ENCODE data around the gene TMEM59.
"Not testable (repeated sequence)": the region's sequence is repeated elsewhere in the genome, so short reads cannot be mapped to it uniquely, and the experiment has no call there.

The TMEM59 gene

DNA sequence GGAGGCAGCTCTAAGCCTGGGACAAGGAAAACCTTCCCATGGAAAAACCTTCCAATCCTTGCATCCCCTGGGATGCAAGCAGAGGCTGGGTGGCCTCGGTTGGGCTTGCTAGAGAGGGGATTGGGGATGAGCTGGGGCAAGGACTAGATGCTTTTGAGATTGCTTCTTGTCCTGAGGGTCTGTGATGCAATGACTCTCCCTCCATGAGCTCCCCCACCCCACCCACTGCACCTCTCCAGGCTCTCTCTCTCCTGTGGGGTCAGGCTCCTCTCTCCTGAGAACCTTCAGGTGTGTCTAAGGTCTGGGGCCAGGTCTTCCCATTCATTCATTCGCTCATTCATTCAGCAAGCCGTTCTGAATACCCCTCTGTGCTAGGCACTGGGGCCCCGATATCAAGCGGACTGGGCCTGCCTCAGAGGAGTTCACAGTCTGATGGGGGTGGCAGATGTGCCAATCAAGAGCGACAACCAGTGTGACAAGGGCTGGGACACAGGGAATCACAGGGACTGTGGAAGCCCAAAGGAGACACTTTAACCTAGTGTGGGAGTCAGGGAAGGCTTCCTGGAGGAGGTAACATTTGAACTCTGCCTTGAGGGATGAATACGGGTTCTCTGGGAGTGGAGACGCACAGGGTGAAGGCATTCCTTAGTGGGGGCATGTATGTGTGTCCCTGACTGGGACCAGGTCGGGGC, 41.5 kb downstream of the TMEM59 start:
- DNase-seq: no peak

DNA sequence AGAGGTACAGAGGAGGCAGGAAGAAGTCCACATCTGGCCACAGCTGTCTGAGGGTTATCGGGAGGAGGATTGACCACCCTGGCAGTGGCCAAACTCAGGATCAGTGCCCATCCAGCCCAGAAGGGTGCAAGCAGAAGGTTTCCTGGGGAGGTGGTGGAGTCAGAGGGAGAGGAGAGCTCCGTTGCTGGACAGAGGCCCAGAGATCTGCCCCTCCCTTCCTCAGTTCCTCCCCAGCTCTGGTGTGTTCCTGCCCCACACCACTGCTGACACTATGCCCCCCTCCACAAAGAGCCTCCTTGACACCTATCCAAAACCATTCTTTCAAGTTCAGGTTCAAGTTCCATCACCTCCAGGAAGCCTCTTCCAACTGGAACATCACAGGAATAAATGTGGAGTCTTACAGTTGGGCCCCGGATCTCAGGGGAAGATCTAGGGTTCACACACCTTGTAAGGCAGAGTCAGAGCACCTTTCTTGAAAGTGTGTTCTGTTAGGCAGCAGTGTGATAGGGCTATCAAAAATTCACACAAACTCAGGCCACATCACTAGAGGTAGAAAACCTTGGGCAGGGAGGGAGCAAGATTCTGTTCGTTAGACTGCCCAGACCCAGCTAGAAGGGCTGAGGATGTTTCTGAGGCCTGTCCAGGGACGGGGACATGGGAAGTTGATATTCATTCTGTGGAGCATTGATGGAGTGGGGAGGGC, 42.4 kb downstream of the TMEM59 start:
- DNase-seq: no peak

DNA sequence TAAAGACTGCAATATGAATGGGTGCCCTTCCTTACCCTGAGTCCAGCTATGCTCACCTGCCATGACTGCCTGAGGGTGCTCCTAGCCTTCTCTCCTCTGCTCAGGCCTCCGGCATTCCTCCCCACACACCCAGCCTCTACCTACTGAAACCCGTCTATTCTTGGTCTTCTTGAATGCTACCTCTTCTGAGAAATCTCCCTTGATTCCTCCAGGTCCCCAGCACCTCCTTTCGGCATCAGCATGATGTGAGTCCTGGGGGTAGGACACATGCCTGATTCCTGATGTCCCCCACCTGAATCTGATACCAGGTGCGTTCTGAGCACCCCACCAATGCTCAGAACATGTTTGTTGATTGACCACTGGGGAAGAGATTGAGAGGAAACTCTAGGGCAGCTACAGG, 43.6 kb downstream of the TMEM59 start:
- no peak for DNase-seq

DNA sequence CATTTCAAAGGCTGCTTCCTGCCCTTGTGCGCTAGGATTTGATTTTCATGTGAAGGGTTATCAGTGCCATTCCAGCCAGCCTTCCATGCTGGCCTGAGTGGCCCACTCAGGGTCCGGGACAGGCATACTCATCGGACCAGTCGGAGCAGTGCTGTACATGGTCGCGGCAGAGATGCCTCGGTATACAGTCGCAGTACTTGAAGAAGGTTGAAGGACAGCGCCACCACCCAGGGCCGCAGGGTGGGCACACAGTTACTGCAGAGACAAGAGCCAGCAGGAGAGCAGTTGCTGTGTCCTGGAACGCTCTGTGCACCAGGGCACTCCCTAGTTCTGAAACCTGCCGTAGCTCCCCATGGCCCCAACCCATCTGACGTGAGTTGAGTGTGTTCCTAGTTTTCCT, 44.1 kb downstream of the TMEM59 start:
- DNase-seq: no peak

DNA sequence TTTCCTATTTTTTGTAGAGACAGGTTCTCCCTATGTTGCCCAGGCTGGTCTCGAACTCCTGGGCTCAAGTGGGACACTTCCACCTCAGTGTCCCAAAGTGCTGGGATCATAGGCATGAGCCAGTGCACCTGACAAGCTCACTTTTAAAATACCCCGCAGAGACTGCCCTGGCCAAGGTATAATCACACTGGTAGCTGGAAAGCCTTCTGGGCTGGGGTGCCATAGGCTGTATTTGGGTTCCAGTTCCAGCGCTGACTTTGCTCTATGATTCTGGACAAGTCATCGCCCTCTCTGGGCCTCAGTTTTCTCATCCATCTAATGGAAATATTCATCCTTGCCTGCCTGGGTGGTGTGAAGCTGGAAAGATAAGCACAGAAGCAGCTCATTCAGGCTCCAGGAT, 45.4 kb downstream of the TMEM59 start:
- no peak for DNase-seq

DNA sequence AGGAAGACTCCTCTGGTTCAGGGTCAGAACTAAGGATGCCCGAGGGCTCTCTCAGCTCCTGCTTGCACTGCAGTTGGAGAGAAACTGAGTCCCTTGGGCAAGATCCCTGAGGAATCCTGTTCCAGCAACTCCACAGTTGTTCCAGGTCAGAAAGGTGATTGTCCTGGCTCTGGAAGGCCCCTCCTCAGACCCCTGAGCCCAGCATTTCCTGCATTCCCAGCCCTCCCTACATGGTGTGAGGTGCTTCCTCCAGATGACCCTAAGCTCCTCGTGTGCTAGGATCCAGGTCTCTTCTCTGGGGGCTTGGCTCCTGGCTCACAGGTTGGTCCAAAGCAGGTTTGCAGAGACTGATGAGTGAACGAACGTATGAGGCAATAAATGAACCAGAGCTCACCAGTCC, 46.5 kb downstream of the TMEM59 start:
- DNase-seq: no peak

DNA sequence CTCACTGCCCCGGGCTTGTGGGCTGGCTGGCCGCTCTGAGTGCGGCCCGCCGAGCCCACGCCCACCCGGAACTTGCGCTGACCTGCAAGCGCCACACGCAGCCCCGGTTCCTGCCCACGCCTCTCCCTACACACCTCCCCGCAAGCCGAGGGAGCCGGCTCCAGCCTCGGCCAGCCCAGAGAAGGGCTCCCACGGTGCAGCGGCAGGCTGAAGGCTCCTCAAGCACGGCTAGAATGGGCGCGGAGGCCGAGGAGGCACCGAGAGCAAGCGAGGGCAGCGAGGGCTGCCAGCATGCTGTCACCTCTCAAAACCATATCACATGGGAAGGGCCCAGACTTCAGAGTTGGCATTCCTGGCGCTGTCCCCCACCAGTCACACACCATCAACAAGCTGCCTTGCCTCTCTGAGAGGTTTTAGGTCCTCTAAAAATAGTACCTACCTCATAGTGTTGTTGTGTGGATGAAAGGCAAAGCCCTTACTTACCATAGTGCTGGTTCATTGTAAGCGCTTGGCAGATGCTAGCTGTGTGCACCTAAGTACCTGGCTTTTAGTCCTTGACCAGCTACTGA, 48.4 kb downstream of the TMEM59 start:
- no peak for DNase-seq

DNA sequence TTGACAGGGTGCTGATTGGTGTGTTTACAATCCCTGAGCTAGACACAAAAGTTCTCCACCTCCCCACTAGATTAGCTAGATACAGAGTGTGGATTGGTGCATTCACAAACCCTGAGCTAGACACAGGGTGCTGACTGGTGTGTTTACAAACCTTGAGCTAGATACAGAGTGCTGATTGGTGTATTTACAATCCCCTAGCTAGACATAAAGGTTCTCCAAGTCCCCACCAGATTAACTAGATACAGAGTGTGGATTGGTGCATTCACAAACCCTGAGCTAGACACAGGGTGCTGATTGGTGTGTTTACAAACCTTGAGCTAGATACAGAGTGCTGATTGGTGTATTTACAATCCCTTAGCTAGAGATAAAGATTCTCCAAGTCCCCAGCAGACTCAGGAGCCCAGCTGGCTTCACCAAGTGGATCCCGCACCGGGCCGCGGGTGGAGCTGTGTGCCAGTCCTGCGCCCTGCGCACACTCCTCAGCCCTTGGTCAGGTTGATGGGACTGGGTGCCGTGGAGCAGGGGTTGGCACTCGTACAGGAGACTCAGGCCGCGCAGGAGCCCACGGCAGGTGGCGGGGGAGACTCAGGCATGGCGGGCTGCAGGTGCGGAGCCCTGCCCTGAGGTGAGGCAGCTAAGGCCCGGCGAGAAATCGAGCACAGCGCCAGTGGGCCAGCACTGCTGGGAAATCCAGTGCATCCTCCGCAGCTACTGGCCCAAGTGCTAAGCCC, 49.1 kb downstream of the TMEM59 start:
- DNase-seq: not testable (repeated sequence)

DNA sequence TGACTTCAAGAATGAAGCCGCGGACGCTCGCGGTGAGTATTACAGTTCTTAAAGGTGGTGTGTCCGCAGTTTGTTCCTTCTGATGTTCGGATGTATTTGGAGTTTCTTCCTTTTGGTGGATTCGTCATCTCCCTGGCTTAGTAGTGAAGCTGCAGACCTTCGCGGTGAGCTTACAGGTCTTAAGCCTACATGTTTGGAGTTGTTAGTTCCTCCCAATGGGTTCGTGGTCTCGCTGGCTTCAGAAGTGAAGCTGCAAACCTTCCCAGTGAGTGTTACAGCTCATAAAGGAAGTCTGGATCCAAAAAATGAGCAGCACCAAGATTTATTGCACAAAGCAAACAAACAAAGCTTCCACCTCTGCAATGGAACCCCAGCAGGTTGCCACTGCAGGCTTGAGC, 49.8 kb downstream of the TMEM59 start:
- no peak for DNase-seq

DNA sequence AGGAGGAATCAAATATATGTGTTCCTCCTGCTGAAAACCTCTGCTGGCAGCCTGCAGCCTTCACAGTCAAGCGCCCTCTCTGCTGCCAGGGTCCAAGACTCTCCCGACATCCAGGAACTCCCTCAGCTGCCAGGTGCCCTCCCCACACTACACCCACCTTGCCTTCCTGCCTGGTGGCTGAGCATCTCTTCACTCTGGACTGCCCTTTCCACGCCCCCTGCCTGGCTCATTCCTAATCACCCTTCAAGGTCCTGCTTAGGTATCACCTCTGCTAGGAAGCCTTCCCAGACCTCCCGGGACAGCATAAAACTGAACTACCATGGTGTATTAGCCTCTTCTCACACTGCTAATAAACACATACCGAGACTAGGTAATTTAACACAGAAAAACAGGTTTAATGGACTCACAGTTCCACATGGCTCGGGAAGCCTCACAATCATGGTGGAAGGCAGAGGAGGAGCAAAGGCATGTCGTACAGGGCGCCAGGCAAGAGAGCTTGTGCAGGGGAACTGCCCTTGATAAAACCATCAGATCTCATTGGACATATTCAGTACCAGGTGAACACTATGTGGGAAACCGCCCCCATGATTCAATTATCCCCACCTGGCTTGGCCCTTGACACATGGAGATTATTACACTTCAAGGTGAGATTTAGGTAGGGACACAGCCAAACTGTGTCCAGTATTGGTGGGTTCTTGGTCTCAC, 50.3 kb downstream of the TMEM59 start:
- DNase-seq: no peak

DNA sequence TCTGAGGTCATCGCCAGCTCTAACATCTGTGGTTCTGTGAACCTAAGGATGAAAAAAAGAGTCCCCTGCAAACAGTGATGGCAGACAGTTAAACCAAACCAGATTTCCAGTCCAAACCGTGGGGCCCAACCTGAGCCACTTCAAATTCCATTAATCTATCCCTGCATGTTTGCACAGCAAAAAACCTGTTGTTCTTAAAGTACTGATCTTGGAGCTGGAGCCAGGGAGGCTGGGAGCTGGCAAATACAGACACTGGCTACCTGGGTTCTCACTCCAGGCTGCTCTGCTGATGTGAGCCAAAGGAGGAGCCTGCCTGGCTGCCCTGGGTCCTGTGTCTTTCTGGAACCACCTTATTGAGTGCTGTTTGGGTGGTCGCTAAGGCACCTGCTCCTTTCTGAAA, 51.4 kb downstream of the TMEM59 start:
- no peak for DNase-seq

DNA sequence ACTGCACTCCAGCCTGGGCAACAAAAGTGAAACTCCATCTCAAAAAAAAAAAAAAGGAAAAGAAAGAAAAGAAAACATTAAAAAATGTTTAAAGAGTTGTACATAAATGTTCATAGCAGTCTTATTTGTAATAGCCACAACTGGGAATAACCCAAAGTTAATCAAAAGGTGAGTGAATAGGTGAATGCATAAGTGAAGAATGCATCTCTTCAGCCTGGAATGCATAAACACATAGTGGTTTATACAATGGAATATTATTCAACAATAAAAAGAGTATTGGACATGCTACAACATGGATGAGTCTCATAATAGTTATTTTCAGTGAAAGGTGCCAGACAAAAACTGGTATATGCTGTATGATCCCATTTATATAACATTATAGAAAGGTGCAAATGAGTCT, 53.1 kb downstream of the TMEM59 start:
- no peak for DNase-seq

DNA sequence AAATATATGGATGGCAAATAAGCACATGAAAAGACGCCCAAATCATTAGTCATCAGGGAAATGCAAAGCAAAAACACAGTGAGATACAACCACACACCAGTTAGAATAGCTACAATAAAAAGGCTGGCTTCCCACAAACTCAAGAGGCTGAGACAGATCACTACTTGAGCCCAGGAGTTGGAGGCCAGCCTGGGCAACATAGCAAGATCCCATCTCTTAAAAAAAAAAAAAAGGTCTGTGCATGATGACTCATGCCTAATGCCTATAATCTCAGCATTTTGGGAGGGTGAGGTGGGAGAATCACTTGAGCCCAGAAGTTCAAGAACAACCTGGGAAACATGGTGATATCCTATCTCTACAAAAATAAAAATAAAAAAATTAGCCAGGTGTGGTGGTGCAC, 54.8 kb downstream of the TMEM59 start:
- no peak for DNase-seq

DNA sequence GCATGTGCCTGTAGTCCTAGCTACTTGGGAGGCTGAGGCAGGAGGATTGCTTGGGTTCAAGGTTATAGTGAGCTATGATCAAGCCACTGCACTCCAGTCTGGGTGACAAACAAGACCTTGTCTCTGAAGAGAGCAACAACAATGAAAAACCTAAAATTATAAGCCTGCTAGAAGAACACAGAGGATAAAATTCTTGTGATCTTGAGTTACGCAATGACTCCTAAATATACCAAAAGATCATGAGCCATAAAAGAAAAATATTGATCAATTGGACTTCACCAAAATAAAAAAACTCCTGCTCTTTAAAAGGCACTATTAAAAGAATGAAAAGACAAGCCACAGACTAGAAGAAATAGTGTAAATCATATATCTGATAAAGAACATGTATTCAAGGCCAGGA, 57.3 kb downstream of the TMEM59 start:
- DNase-seq: no peak

DNA sequence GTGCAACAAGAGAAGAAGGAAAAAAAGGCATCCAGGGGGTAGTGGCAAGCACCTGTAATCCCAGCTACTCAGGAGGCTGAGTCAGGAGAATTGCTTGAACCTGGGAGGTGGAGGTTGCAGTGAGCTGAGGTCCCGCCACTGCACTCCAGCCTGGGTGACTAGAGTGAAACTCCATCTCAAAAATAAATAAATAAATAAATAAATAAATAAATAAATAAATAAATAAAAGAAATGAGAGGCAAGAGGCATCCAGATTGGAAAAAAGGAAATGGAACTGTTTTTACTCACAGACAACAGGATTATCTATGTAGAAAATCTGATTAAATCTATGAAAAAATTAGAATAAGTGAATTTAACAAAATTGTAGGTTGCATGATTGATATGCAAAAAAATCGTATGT, 58.5 kb downstream of the TMEM59 start:
- not testable (repeated sequence) for DNase-seq

DNA sequence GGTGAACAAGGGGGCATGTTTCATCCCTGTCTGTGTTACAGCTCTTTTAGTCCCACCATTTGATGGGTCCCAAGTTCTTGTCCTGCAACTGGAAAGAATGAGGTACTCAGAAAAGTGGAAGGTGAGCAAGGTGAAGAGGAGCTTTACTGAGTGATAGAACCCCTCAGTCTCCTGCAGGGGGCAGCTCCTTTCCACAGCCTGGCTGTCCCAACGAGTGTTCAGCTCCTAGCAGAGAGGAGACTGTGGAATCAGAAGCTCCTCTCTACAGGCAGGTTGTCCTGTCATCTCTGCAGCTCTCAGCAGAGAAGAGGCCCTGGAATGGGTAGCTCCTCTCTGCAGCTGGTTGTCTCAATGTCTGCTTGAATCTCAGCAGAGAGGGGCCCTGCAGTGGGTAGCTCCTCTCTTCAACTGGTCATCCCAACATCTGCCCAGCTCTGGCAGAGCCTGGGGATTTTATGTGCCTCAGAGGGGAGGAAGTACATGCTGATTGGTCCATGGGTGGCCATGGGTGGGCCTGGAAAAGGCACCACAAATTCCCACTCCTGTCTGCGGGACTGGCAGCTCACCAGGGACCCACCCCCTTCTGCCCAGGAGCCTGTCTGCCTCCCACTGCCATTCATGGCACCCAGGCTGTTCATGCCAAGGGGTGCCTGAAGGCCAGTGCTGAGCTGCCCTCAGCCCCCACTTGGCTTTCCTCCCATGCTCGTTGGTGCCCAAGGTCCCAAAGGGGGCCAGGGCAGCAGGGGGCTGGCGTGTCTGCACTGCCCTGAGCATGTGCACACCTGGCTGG, 60.7 kb downstream of the TMEM59 start:
- no peak for DNase-seq

DNA sequence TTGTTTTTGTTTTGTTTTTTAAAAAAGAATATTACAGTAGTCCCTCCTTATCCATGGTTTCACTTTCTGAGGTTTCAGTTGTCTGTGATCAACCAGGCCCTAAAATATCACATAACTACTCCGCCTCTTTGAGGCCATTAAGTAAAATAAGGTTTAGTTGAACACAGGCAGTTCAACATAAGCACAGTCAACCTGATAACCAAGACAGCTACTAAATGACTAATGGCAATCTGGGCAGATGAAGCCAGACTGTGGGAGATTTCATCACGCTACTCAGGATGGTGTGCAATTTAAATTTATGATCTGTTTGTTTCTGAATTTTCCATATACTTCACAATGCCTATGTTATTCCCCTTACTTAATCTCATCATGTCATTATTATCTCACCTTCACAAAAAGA, 65.1 kb downstream of the TMEM59 start:
- DNase-seq: no peak

DNA sequence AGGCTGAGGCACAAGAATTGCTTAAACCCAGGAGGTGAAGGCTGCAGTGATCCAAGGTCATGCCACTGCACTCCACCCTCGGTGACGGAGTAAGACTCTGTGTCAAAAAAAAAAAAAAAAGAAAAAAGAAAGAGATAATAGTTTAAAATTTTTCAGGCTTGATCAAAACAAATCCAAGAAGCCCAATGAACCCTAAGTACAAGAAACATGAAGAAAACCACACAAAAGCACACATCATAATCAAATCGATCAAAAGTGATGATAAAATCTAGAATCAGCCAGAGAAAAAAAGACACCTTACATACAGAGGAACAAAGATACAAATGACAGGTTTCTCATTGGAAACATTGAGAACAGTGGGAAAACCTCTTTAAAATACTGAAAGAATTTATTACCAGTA, 66.5 kb downstream of the TMEM59 start:
- no peak for DNase-seq

DNA sequence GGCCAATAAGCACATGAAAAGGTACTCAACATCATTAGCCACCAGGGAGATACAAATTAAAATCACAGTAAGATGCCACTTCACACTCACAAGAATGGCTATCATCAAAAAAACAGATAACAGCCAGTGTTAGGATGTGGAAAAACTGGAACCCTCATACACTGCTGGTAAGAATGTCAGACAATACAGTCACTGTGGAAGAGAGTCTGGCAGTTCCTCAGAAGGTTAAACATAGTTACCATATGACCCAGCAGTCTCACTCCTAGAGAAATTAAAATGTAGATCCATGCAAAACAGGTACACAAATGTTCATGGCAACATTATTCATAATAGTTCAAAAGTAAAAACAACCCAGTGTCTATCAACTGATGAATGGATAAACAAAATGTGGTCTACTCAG, 68.3 kb downstream of the TMEM59 start:
- no peak for DNase-seq

DNA sequence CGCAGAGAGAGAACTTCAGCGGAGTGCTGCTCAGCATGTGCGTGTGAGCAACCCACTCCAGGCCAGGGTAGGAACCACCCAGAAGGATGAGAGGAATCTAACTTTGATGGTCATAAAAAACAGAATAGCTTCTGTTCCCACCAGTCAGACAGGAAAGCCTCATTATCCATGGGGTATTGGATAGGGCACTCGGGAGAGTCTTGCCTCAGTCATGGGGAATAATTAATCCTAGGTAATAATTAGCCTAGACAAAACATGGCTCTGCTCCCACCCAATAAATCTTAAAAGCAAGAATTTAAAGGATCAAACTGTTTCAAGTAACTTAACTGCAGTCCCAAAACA, 70.3 kb downstream of the TMEM59 start:
- DNase-seq: no peak

DNA sequence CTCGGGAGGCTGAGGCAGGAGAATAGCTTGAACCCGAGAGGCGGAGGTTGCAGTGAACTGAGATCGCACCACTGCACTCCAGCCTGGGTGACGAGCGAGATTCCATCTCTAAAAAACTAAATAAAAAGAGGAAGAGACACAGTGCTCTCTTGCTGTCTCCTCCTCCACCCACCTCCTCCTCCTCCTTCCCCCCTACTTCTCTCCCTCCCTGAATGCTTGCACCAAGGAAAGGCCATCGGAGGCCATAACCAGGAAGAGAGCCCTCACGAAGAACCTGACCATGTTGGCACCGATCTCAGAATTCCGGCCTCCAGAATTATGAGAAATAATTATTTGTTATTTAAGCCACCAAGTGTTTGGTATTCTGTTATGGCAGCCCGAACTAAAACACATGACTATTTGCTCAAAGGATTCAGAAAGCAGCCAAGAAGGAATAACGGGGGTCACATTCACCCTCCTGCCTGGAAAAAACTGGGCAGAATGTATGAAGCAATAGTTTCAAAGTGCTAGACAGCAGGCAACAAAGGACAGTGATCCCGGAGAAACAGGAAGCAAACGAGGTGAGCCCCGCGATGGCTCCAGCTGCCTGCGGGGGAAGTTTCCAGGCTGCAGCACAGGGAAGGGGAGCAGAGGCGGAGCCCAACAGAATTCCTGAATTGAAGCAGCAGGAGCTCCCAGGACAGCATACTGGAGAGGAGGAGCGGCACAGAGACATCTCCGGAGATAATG, 70.8 kb downstream of the TMEM59 start:
- no peak for DNase-seq

DNA sequence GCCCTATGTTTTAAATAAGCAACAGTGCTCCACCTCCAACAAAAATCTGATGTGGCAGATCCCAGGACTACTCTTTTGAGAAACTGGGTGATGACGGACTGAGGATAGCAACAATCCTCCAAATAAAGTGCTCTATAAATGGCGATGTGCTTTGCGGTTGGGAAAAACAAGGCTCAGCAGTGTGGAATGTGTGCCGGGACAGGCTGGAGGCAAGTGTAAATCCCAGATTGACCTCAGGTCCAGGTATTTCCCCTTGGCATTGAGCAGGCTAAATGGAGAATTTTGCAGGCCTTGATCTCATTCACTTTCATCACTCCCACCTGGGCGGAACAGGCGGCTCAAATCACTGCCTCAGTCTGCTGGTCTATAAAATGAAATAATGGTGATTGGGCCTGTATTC, 71.8 kb downstream of the TMEM59 start:
- no peak for DNase-seq
